ENCODE results near the gene KDM4B.

Gene KDM4B

GRCh38 chr19:5035793-5036697 lies 67.1 kb downstream of the KDM4B start:
- DNase-seq (ENCODE audit: low spot score), result no peak

GRCh38 chr19:5036698-5037563 lies 68.0 kb downstream of the KDM4B start:
- peak; percentile 69 for DNase-seq (ENCODE audit: low spot score)

GRCh38 chr19:5037936-5038335 lies 69.0 kb downstream of the KDM4B start:
- no peak for DNase-seq (ENCODE audit: low spot score)

- peak; percentile 51 for DNase-seq (ENCODE audit: low spot score)
Measured at GRCh38 chr19:5038631-5039271, 69.8 kb downstream of the KDM4B start.

- no peak for DNase-seq (ENCODE audit: low spot score)
Measured at GRCh38 chr19:5039642-5040543, 71.0 kb downstream of the KDM4B start.

GRCh38 chr19:5040544-5041167 lies 71.7 kb downstream of the KDM4B start:
- no peak for DNase-seq (ENCODE audit: low spot score)

- no peak for DNase-seq (ENCODE audit: low spot score)
Measured at GRCh38 chr19:5041168-5041912, 72.4 kb downstream of the KDM4B start.

GRCh38 chr19:5041913-5042187 lies 72.9 kb downstream of the KDM4B start:
- DNase-seq (ENCODE audit: low spot score), result no peak

GRCh38 chr19:5042556-5042955 lies 73.6 kb downstream of the KDM4B start:
- DNase-seq (ENCODE audit: low spot score), result no peak

- DNase-seq (ENCODE audit: low spot score), result no peak
Measured at GRCh38 chr19:5045029-5045428, 76.1 kb downstream of the KDM4B start.

GRCh38 chr19:5045956-5046338 lies 77.0 kb downstream of the KDM4B start:
- DNase-seq (ENCODE audit: low spot score), result no peak

- DNase-seq (ENCODE audit: low spot score), result peak; percentile 83
Measured at GRCh38 chr19:5046339-5047039, 77.6 kb downstream of the KDM4B start.

- no peak for DNase-seq (ENCODE audit: low spot score)
Measured at GRCh38 chr19:5047251-5047935, 78.5 kb downstream of the KDM4B start.

GRCh38 chr19:5048091-5048726 lies 79.3 kb downstream of the KDM4B start:
- peak; percentile 91 for DNase-seq (ENCODE audit: low spot score)

GRCh38 chr19:5048727-5049553 lies 80.0 kb downstream of the KDM4B start:
- DNase-seq (ENCODE audit: low spot score), result peak; percentile 89

- no peak for DNase-seq (ENCODE audit: low spot score)
Measured at GRCh38 chr19:5049561-5049960, 80.6 kb downstream of the KDM4B start.

GRCh38 chr19:5050067-5050656 lies 81.2 kb downstream of the KDM4B start:
- no peak for DNase-seq (ENCODE audit: low spot score)

All from AG08395 (cell line).